ENCODE measurements around the gene APP.

DNA sequence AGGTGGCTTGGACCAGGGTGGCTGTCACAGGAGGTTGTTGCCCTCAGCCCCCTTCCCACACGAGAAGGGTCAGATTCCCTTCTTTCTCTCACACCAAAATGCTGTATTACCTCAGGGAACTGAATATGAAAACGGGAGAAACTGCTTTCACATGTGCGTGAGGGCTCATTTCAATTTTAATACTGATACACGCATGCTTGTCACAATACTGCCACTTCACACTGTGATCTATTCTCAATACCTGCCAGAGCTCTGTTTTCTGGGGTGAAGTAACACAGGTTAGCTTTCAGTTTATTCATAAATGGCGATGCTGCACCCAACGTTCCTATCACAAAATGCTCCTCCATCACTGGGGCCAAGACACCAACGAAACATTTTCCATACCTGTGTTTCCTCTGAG, 181.8 kb downstream of the APP start:
- TF ChIP-seq, protein P1, sequence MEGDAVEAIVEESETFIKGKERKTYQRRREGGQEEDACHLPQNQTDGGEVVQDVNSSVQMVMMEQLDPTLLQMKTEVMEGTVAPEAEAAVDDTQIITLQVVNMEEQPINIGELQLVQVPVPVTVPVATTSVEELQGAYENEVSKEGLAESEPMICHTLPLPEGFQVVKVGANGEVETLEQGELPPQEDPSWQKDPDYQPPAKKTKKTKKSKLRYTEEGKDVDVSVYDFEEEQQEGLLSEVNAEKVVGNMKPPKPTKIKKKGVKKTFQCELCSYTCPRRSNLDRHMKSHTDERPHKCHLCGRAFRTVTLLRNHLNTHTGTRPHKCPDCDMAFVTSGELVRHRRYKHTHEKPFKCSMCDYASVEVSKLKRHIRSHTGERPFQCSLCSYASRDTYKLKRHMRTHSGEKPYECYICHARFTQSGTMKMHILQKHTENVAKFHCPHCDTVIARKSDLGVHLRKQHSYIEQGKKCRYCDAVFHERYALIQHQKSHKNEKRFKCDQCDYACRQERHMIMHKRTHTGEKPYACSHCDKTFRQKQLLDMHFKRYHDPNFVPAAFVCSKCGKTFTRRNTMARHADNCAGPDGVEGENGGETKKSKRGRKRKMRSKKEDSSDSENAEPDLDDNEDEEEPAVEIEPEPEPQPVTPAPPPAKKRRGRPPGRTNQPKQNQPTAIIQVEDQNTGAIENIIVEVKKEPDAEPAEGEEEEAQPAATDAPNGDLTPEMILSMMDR (IDR thresholded peaks at IDR 0.05): no peak
- TF ChIP-seq POLR2A (IDR thresholded peaks at IDR 0.05) (no peak), POLR2AphosphoS5 (IDR thresholded peaks at IDR 0.05) (no peak)
